HG02798 (cell line): ENCODE results near the gene HOXB8.

Experiments
- ATAC-seq: cut with Tn5 transposase; IDR thresholded peaks from one replicate; pipeline ENCODE4 v1.9.1; 2021; ENCODE audit warnings: mild to moderate bottlenecking; ENCODE audit not compliant: unreplicated experiment, poor library complexity

The HOXB8 gene

DNA sequence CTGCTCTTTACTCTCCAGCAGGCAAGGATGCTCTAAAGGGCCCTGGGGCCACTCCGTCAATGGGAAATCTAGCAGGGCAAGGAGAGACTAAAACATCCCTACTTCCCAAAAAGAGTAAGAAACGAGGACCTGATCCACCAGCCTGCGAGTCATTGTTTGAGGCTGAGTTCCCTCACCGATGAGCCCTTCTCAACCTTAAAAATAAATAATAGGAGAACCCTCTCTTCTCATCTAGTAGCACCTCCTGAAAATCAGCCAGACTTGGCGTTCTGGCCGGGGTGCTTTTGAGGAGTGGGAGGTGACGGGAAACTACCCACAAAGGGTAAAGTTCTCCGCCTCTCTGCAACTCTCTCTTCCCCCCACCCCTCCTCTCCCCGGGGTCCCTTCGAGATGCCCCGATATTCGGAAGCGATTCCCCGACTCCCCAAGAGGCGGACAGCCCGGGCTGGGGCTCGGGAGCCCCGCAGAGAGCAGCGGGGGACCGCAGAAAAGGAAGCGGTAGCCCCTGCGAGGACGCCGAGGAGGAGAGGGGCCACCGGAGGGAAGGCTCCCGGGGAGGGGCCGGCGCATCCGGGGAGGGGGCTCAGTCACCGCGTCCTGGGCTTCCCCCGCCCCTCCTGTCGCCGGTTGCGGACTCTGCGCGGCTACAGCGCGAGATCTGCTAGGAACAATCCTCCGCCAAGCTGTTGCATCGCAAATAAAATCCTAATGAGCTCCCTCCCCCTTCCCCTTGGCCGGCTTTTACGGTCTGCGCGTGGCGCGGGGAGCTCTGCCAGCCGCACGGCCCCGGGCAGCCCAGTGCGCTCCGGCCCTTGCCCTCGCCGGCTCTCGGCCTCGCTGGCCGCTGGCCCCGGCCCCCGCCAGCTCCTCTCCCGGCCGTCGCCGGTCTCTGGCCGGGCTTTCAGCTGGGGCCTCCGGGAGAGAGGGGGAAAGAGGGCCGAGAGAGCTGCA, 9.7 kb upstream of the HOXB8 start:
- no peak for ATAC-seq

DNA sequence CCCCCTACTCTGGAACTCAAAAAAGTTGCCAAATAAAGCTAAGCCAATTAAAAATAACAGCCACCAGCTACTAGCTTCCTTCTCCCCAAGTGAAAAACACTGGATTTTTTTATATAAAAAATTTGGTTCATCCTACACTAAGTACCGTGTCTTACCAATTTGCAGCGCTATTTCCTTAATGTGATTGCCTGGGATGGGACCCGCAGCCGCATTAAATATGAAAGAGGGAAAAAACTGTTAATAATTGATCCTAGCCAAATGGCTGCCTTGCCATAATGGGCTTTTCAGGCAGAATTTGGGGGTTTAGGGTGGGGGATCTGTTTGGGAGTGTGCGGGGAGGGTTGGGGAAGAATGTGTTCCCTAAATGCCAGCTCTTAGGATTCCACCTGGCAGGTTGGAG, 9.0 kb upstream of the HOXB8 start:
- no peak for ATAC-seq

DNA sequence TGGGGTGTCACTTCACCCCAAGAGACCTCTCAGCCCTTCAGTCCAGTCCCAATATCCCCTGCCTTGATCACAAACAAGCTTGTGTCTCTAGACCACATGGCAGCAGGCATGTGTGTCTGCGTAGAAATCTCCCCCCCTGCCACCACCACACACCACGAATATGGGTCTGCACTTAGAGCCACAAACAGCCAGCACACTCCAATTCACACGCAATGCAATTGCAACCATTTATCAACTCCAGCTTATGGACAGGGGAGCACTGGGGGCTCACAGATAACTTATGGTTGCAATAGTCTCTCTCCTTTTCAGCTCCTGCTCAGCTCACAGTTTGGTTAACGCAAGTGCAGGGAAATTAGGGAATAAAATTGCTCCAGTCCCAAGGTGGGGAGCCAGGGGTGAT, 8.5 kb upstream of the HOXB8 start:
- no peak for ATAC-seq

DNA sequence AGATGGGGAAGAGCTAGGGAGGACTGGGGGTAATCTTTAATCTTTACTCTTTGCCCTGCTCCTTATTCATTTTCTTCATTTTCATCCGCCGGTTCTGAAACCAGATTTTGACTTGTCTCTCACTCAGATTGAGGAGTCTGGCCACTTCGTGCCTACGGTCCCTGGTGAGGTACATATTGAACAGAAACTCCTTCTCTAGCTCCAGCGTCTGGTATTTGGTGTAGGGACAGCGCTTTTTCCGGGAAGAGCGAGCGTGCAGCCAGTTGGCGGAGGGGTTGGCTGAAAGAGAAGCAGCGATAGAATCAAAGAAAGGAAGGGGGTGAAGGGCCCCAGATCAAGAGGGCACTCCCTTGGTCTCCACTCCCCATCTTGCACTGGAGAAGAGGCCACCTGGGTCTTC, 7.8 kb upstream of the HOXB8 start:
- no peak for ATAC-seq

DNA sequence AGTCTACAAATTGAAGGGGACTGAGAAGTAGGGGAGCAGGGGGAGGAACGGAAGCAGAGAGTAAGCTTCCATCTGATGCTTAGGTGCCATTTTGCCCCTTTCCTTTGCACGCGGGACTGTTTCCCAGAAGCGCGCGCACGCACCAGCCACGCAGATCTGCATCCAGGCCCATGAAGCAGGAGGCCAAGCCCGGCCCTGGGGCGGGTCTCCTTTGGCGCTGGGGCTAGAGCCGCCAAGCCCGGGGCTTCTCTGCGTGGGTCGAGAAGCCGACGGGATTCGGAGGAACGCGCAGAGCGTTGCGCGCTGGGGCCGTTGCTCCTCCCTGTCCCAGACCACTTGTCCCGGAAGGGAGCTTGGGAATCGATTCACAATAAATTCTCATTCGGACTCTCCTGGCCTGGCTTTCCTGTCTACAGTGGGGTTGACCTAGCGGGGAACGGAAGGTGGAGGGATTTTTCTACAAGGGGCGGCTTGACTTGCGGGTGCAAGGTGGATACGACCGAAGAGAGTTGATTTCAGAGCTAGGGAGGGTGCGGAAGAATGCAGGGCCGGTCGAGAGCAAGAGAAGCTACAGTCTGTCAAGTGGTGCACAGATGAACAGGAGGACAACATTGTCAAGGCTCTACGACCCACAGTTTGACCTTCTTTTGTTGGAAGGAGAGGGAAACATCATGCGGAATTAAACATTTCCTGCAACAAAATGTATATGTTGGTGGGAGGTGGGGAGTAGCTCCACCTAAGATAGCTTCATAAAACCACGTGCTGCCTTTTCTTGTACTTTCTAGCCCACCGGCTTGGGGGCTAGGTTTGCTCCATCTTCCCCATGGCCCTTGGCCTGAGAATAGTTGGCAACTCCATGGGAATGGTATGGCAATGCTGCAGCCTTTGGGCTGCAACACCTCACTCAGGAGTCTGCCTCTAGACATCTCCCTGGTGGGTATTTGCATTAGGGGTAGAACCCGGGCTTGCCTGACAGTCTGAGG, 6.6 kb upstream of the HOXB8 start:
- no peak for ATAC-seq

DNA sequence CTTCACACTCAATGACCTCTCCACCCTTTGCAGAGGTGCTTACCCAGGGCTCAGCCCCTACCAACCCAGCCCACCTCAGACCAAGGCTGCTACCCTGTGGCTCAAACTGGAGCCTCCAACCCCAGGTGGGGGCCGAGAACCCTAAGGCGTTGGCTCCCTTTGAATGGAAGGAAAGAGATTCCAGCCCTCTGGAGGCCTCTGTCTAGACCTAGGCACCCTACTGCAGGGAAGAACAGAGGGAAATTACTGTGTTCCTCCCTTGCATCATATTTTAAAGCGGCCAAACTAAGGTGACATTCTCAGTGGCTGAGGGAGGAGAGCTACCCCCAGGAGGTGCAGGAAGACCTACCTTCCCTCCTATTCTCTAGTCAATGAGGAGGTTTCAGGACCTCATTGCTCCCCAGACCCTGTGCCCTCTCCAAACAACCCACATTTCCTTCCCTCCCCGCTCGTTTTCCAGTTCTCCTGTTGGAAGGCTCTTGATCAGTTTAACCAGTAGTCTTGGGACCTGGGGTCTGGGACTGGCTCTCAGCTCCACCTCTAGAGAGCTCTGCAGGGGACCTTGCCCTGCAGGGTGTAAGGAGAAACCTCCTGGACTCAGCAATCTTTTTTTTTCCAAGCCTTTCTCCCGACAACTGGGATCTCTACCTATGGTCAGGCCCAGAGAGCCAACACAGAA, 5.5 kb upstream of the HOXB8 start:
- no peak for ATAC-seq

DNA sequence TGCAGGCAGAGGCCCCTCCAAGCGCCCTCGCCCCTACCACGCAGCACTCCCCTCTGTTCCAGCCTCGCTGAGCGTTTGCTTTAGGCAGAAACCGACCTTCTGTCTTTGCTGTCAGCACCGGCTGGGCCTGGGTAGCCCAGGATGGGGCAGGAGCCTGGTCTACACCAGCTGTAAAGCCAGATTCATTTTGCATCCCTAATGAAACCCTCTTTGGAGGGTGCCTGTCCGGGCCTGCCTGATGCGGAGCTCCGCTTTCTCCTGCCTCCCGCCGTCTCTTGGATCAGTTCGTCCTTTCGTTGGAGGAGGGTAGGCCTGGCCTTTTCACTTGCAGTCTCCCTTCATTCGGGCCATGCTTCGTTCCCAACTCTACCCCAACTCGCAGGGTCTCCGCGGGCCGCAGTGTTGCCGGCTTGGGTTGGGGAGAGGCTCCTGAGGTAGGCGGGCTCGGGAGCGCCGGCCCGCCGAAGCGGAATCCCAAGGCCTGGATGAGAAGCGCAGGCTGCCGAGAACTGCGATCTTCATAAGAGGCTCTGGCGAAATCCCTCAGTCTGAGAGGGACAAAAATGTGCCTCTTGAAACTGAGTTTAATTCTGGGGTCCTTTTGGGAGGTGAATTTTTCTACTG, 4.8 kb upstream of the HOXB8 start:
- ATAC-seq, result no peak

DNA sequence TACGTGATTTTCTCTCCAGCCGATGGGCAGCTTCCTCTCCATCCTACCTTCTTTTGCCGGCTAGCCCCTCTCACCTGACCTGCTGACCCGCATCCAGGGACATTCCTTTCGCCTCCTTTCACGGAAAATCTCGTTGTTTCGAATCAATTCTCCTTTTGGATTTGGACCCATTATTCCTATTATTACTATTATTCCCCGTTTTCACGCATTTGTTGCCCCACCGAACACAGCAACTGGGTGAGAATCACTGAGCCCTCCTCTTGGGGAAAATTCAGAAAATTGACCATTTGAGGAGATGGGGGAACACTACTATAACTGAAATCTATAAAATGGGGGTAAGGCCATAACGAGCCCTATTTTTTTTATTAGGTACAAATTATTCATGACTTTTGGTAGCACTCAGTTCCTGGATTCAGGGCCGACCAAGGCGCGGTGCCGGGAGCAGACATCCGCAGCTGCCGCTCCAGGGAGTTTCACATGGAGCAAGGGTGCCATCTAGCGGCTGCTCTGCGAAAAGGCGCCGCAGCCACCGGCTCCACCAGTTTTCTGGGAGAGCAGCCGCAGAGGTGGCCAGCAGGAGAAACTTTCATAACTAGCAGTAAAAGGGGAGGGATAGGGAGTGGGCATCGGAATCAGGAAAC, 3.3 kb upstream of the HOXB8 start:
- no peak for ATAC-seq

DNA sequence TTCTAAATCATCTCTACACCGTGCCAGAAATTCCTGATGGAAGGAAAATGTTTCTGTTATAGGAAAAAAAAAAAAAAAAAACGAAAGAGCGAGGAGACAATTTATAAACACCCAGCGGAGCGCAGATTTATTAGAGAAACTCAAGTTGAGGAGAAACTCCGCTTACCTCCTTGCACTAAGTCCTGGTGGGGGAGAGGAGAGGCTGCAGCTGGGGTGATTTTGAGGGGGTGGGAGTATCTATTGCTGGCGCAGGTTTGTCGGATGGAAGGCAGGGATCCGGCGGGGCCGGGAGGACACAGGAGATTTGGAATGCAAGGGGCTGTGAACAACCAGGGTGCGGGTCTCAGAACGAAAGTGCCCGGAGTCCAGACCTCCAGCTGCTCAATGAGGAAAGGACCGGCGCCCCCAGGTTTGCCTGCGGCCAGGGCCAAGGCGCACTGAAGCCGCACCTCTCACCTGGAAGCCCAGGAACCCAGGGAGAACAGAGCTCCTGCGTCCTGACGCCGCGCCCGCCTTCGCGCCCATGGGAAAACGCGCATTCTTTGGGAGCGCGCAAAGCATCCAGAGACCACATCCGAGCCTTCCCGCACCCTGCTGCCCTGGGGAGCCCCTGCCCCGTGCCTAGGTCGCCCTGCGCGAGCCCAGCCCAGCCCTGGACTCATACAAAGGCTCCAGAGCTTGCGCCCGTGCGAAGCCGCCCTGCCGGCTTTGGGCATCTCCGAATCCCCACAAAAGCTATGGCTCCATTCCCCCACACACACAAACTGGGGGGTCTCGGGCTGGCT, 2.6 kb upstream of the HOXB8 start:
- no peak for ATAC-seq

DNA sequence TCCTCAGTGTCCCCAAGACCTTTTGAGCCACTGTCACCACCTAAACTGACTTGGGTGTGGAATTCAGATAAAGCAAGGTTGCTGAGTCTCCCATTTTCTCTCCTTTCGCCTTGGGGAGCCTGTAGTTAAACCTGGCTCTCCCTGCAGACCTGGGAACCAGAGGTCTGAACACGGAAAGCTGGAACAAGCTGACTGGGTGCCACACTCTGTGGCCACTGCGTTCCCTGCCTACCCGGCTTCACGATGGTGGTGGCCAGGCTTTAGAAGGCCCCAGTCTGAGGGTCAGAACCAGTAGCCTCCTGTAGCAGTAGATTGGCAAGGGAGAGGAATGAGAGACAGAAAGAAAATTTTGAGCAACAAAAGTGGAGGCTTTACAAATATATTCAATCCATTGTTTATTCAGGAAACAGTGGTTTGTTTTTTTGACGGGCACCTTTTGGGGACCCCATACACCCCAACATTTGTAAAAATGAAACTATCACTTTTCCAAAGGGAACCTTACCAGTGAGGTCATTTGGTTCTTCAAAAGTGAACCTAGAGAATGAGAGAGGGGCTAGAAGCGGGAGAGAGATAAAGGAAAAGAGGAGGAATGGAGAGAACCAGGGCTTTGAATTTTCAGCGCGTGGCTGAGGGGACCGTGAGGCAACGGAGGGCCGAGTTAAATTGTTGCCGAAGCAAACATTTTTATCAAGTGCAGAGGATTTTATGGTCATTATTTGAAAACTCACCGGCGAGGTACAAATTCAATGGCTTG, 1.8 kb upstream of the HOXB8 start:
- no peak for ATAC-seq

DNA sequence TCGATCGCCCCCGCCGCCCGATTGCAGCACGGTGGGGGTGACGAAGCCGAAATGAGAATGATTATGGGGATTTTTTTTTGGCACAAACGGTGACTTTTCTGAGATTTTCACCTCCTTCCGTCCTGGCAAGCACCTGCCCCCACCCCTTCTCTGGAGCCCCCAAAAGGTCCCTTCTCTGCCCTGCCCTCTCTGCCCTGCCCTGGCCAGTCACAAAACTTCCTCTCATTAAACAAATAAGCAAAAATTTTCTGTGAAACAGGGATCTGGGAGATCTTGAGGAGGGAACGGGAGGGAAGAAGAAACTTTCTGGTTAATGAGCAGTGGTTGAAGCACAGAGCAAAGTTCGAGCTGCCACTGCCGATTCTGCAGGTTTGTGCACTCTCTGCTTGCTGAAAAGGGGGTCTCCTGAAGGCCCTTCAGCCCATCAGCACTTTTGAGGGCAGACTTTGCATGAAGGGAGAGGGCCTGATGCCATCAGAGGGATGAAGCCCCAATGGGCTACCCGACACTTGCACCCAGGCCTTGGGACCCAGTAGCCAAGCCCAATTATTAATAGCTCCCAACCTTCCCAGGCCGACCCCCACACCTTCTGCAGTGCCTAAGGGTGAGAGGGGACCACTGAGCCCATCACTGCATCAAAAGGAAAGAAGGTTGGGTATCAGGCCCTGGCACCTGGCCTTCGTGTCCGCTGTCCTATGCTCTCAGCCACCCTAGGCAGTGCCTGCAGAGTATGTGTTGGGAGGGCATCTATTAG, 1.0 kb upstream of the HOXB8 start:
- ATAC-seq, result no peak

DNA sequence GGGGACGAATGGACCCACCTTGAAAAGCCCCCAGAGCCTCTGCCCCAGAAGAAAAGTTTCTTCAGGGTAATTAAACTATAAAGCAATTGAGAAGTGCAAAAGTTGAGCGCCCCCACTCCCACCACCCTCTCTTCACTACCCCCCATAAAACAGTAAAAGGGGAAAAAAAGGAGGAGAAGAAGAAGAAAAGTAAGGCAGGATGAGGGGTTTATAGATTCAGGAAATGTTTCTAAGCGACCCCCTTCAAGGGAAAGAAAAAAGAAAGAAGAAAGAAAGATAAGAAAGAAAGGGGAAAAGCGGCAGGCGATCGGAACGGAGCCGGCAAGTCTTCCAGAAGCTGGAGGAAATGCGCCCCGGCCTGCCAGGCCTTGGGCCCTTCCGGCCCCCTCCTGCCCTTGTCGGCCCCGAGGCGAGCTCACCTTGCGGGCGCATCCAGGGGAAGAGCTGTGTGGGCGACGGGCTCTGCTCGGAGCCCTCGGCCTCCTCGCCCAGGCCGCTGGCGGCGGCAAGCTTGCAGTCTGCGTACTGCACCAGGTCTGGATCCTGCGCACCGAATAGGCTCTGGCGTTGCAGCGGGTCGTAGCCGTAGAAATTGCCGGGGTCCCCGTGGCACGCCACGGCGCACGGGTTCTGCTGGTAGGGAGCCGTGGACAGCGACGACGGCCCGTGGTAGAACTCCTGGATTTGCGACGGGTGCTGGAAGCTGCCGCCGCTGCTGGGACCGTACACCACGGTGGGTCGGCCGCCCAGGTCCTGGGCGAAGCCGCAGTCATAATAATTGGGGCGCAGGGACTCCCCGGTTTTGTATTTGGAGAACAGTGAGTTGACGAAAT, 1.0 kb downstream of the HOXB8 start:
- ATAC-seq, result no peak

DNA sequence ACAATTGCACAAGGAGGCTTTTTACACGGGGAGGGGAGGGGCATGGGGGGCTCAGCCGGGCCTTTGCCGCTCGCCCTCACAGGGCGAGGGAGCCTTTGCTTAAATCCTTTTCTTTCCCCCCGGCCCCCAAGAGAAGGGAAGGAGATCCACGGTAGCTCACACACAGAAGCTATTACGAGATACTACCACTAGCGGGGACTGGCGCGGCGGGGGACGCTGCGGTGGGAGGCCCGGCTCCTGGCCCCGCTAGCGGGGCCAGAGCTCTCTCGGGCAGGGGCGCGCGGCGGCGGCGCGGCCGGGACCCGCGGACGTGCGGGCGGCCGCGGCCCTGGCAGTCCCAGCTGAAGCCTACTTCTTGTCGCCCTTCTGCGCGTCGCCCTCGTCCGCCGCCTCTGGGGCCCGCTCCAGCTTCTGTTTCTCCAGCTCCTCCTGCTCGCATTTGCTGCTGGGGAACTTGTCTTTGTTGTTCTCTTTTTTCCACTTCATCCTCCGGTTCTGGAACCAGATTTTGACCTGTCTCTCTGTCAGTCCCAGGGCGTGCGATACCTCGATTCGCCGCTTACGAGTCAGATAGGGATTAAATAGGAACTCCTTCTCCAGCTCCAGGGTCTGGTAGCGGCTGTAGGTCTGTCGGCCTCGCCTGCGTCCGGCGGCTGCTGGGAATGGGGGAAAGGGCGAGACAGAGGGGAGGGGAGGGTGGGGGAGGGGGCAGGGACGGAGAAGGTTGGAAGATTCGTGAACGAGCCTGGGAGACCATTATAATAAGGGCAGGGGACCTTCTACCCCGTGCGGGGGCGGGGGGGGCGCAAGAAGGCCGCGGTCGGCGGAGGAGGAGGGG, 2.0 kb downstream of the HOXB8 start:
- peak; percentile 35 for ATAC-seq

DNA sequence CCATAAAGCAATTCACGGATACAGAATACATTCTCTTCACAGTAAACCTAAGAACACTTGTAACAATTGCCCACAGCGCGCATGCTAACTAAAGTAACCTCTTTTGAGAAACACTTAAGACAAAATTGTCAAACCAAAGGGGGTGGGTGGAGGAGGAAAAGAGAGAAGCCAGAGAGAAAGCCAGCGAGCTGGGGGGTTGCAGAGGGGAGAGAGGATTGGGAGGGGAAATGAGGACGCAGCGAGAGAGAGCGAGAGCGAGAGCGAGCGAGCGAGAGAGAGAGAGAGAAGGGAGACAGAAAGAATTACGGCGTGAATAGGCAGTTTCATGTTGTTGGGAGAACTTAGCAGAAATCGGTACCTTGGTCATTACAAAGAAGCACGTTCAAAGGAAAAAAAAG, 2.6 kb downstream of the HOXB8 start:
- no peak for ATAC-seq

DNA sequence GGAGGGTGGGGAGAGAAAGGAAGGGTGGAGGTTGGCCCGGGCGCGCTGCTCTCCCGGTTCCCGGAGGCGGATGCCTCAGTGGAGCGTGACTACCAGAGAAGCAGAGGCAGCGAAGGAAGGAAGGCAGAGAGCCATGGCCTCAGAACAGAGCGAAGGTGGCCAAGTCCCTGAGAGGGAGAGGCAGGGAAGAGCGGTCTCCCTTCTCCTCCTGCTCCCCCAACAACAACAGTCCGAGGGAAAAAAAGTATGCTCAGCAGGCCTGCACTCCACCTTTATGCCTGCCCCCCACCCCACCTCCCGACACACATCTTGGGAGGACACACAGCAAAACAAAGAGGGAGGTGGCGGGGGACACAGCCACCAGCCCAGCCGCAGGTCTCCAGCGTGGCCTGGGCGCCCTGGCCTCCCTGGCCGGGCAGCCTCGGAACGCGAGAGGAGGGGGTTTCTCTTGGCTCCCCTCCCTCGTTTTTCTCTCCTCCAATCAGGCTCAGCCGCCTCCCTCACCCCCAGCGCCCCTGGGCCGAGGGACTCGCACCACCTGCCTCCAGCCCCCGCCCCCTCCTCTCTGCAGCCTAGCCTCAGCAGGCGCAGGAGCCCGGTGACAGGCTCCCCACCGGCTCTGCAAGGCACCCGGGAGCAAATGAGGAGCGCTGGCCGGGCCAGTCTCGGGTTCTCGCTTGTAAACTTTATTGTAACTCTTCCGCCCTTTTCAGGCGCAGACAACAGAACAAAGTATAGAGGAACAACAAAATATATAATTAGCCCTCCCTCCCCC, 3.2 kb downstream of the HOXB8 start:
- ATAC-seq, result no peak
